Activated CD4-positive, alpha-beta T cell treated with anti-CD3 and anti-CD28 coated beads for 24 hours (primary cell): ENCODE results near the gene CSTPP1.
"Not testable (repeated sequence)": the region's sequence is repeated elsewhere in the genome, so short reads cannot be mapped to it uniquely, and the experiment has no call there.

Source experiments
- DNase-seq, 2 donors: peaks; one replicate each; pipeline ENCODE4 v3.0.0-alpha.2; 2020; ENCODE audit warnings: low read depth in 2 of 2

CSTPP1 gene

GRCh38 chr11:47098223-47098622 lies 161.7 kb downstream of the CSTPP1 start:
- DNase-seq = not testable (repeated sequence)

GRCh38 chr11:47099214-47099917 lies 162.8 kb downstream of the CSTPP1 start:
- no peak for DNase-seq

- no peak for DNase-seq
Observed at GRCh38 chr11:47099918-47100315, 163.4 kb downstream of the CSTPP1 start.

- DNase-seq = no peak
Observed at GRCh38 chr11:47101406-47101805, 164.8 kb downstream of the CSTPP1 start.

GRCh38 chr11:47104261-47104950 lies 167.8 kb downstream of the CSTPP1 start:
- DNase-seq = no peak

GRCh38 chr11:47105541-47105940 lies 169.0 kb downstream of the CSTPP1 start:
- no peak for DNase-seq

GRCh38 chr11:47105974-47106373 lies 169.4 kb downstream of the CSTPP1 start:
- DNase-seq = no peak

GRCh38 chr11:47106798-47107411 lies 170.3 kb downstream of the CSTPP1 start:
- no peak for DNase-seq

GRCh38 chr11:47107744-47108143 lies 171.2 kb downstream of the CSTPP1 start:
- DNase-seq = no peak

GRCh38 chr11:47108214-47108613 lies 171.7 kb downstream of the CSTPP1 start:
- no peak for DNase-seq

- DNase-seq = no peak
Observed at GRCh38 chr11:47109051-47109726, 172.6 kb downstream of the CSTPP1 start.

- no peak for DNase-seq
Observed at GRCh38 chr11:47109727-47110246, 173.2 kb downstream of the CSTPP1 start.

GRCh38 chr11:47111318-47111804 lies 174.8 kb downstream of the CSTPP1 start:
- no peak for DNase-seq

- not testable (repeated sequence) for DNase-seq
Observed at GRCh38 chr11:47112941-47113340, 176.4 kb downstream of the CSTPP1 start.

GRCh38 chr11:47118958-47119688 lies 182.6 kb downstream of the CSTPP1 start:
- DNase-seq = peak; percentile 29 to 32

- DNase-seq = no peak
Observed at GRCh38 chr11:47121056-47121455, 184.5 kb downstream of the CSTPP1 start.

GRCh38 chr11:47121731-47122130 lies 185.2 kb downstream of the CSTPP1 start:
- DNase-seq = no peak

GRCh38 chr11:47123094-47123493 lies 186.5 kb downstream of the CSTPP1 start:
- DNase-seq = no peak

GRCh38 chr11:47124675-47125074 lies 188.1 kb downstream of the CSTPP1 start:
- DNase-seq = no peak

- no peak for DNase-seq
Observed at GRCh38 chr11:47125083-47125482, 188.5 kb downstream of the CSTPP1 start.

- DNase-seq = no peak
Observed at GRCh38 chr11:47127213-47127612, 190.7 kb downstream of the CSTPP1 start.
